Uterus (tissue), 2 donors: ENCODE measurements around the gene OR1M1.

Experiments
- POLR2A ChIP-seq, 2 donors: fragments of 450-650 bp; IDR thresholded peaks; one replicate each; pipeline ENCODE4 v1.6.1; 2016; ENCODE audit warnings: antibody characterized with exemption in 2 of 2, mild to moderate bottlenecking in 1 of 2, moderate library complexity in 1 of 2
- TF ChIP-seq, protein P1 (sequence below), 4 experiments: fragments of 200-600 bp in 2 of 4; fragments of 450-650 bp in 2 of 4; sonication (generic) in 2 of 4; IDR thresholded peaks; one replicate each; pipeline ENCODE4 v1.5.1; 2016 to 2019; ENCODE audit warnings: antibody characterized with exemption in 4 of 4, mild to moderate bottlenecking in 2 of 4, moderate library complexity in 1 of 4

DNA sequence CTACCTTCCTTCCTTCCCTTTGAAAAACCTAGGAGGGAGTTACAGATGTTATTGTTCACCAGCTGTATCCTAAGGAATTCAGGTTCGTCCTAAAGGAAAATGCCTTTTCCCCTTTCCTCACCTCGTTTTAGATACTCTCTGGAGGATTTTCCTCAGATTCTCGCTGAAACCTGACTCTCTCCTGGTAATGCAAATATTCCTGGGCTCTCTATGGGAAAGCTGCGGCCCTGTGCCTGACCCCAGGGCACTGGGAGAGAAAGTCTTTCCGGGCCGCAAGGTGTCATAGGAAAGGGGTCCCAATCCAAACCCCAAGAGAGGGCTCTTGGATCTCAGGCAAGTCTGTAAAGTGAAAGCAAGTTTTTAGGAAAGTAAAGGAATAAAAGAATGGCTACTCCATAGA is 13.1 kb upstream of the OR1M1 start:
- TF ChIP-seq POLR2A (IDR thresholded peaks at IDR 0.05): no peak
- TF ChIP-seq, protein P1, sequence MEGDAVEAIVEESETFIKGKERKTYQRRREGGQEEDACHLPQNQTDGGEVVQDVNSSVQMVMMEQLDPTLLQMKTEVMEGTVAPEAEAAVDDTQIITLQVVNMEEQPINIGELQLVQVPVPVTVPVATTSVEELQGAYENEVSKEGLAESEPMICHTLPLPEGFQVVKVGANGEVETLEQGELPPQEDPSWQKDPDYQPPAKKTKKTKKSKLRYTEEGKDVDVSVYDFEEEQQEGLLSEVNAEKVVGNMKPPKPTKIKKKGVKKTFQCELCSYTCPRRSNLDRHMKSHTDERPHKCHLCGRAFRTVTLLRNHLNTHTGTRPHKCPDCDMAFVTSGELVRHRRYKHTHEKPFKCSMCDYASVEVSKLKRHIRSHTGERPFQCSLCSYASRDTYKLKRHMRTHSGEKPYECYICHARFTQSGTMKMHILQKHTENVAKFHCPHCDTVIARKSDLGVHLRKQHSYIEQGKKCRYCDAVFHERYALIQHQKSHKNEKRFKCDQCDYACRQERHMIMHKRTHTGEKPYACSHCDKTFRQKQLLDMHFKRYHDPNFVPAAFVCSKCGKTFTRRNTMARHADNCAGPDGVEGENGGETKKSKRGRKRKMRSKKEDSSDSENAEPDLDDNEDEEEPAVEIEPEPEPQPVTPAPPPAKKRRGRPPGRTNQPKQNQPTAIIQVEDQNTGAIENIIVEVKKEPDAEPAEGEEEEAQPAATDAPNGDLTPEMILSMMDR (IDR thresholded peaks at IDR 0.05): no peak
